CD4-positive, alpha-beta T cell treated with Interferon gamma for 1 hour (primary cell): ENCODE measurements around the gene GNGT1.

Experiments used
- DNase-seq: peaks from one replicate; pipeline ENCODE4 v3.0.0-alpha.2; 2020

Gene GNGT1

GRCh38 chr7:93906267-93906666 is at the start of gene GNGT1:
Gene GNGT1 (plus strand): TSS chr7:93906567. CDS start chr7:93906747, 180 bp downstream.
- DNase-seq, result no peak

- DNase-seq, result no peak
These were observed 47.5 kb upstream of the GNGT1 start for GRCh38 chr7:93858857-93859256.

DNA sequence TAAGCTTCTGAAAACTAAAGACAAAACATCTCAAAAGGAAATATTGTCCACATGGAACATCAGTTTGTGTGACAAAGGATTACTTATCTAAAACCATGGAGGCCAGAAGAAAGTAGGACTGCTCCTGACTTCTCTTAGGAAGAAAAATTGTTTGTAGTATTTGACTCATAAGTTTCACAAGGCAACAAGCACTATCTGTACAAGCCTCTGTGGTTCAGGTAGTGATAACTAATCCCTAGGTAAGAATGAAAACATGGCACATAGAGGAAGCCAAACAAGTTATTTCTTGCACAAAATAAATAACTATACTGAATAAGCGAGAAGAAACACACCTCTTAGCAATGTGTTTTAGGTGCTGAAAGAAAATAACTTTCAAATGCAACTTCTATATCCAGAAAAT is 46.1 kb upstream of the GNGT1 start:
- no peak for DNase-seq

- DNase-seq, result no peak
These were observed 44.9 kb upstream of the GNGT1 start for GRCh38 chr7:93861325-93861949.

DNA sequence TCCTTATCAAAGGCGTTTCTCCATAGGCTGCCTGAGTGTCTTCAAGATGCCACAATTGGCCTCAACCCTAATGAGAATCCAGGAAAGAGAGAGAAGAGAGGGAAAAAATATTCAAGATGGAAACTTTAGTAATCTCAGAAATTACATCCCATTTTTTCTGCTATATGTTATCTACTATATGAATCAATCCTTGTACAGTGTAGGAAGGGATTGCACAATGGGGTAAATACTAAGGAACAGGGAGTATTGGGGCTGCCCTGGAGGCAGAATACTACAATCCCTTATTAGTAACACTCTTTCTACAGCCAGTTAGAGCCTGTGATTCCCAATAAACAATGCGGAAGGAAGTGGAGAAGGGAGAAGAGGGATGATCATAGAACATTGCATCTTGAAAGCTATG is 43.7 kb upstream of the GNGT1 start:
- DNase-seq, result no peak

DNA sequence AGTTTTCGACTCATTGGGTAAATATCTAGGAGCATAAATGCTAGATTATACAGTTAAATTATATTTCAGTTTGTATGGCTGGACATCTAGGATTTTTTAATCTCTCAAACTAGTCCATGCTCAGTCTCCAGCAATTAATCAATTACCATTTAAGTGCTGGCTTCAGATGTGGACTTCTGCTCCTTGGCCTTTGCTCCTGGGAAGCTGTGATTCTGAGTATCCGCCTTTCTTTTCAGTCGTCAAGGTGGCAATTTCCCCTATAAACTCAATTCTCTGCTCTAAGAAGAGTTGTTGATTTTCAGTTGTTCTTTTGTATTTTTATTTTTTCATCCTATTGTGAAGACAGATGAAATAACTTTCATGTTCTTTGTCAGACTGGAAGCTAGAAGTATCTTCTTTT is 39.5 kb upstream of the GNGT1 start:
- no peak for DNase-seq

GRCh38 chr7:93873998-93874574 is 32.3 kb upstream of the GNGT1 start:
- DNase-seq, result no peak

GRCh38 chr7:93877742-93878141 is 28.6 kb upstream of the GNGT1 start:
- DNase-seq, result no peak

DNA sequence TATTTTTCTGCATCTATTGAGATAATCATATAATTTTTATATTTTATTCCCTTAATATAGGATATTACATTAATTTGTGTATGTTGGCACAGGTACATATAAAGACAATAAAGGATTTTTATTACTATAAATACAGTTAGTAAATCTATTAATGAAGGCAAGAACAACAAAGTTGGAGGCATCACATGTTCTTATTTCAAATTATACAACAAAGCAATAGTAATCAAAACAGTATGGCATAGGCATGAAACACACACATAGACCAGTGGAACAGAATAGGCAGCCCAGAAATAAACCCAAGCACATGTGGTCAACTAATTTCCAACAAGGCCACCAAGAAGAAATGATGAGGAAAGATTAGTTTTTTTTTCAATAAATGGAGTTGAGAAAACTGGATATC is 27.0 kb upstream of the GNGT1 start:
- DNase-seq, result no peak

DNA sequence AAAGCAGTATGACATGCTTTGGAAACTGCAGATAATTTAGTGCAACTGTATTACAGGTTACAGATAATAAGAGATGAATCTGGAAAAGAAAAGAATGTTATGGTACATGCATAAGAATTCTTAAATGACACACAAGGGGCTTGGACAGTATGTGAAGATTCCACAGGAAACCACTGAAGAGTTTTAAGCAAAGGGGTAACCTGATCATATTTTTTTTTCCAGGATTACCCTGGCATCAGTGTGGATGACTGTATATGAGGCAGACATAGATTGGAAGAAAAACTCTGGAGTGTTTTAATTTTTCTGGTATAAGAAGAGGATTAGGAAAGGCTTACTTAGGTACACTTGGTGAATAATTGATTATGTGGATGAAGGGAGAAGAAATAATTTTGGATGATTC is 23.9 kb upstream of the GNGT1 start:
- DNase-seq, result no peak

DNA sequence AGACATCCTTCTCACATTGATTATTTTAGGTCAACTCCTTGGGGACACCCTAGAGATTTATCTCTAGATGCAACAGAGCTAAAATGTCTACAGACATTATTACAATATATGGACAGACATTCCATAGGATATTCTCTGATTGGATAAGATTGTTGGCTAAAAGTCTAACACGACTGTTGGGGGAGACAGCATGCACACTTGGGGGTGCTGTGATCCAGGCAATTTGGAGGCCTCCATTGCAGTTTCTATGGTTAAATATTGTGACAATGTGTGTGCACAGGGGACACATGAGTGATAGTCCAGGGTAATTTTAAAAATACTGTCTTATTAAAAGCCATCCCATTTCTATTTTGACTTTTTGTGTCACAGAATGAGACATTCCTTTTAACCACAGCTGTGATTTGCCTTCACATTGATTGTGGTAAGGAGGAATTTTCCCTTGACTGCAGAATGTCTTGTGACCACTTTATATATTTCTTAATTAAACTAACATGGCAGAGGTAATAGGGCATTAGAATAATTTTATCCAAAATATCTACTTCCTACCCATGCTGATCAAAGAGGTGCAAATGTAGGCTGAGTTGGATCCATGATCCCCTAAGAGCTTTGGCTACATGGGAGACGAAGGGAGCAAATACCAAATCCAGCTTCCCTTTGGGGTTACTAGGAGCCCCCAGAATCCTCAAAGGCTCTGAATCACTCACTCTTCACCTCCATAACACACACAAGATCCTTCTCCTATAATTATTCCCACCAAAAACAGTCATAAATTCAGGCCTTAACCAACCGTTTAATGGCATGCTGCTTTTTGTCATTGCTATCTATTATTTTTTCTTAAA is 23.1 kb upstream of the GNGT1 start:
- no peak for DNase-seq

GRCh38 chr7:93883917-93884345 is 22.4 kb upstream of the GNGT1 start:
- no peak for DNase-seq

DNA sequence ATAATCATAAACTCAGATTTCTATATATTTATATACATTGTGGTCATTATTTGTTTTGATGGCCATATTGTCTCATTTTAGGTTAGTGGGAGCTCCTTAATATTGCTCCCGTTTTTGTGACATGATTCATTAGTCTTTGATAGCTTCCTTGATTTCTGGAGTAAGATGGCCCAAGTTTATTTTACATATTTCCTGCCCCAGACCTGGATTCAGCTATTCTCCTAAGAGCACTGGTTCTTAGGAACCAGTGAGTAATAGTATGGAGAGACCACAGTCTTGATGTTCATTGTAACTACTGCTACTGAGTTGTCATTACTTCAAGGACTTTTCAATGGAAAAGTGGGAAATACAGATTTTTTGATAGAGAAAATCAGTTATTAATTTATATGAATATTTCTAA is 21.8 kb upstream of the GNGT1 start:
- no peak for DNase-seq

DNA sequence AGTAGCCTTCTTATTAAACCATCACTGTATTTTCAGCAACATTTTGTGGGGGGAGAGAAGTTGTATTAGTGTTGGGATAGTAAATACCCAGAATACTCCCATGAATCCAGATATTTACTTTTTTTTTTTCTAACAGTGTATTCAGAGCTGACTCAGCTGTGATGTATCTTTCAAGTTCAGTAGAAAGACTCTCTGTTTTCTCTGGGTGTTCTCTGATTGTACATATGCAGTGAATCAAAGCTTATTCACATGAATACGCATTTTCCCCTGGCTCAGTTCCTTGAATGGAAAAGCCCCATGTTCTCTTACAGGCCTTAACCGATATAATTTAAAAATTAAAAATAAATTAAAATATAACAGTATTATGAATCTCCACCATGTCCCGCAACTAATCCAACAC is 17.1 kb upstream of the GNGT1 start:
- DNase-seq, result no peak

- DNase-seq, result no peak
These were observed 16.3 kb upstream of the GNGT1 start for GRCh38 chr7:93890041-93890463.

DNA sequence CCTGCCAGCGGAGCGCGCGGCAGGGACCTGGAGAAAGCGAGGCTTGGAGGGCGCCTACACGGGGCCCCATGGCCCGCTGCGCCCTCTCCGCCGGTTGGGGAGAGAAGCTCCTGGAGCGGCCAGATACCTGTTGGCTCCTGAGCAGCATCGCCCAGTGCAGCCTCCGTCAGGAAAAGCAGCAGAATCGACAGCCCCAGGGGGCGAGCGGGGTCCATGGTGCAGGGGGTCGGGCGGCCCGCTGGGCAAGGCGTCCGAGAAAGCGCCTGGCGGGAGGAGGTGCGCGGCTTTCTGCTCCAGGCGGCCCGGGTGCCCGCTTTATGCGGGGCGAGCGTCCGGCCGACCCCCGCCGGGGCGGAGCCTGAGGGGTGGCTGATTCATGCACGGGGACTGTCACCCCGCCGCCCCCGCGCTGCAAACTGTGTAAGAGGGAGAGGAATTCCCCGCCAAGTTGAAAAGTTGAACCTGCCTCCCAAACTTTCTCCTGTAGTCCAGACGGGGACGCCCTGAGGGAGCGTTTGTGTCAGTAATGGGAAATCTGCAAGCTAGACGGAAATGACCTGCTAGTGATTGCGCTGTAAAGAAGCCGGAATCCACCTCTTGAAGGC is 15.8 kb upstream of the GNGT1 start, which contains the start of gene TFPI2:
TFPI2 (minus strand) TSS at position 290 of the 605 bp plus-strand sequence; CDS start at position 215, 75 bp downstream.
- DNase-seq, result no peak

- no peak for DNase-seq
These were observed 11.9 kb upstream of the GNGT1 start for GRCh38 chr7:93894426-93894825.

- no peak for DNase-seq
These were observed 11.3 kb upstream of the GNGT1 start for GRCh38 chr7:93894966-93895640.

- no peak for DNase-seq
These were observed 10.3 kb upstream of the GNGT1 start for GRCh38 chr7:93895859-93896600.

- DNase-seq, result no peak
These were observed 8.7 kb upstream of the GNGT1 start for GRCh38 chr7:93897680-93898079.

GRCh38 chr7:93902777-93903423 is 3.5 kb upstream of the GNGT1 start:
- DNase-seq, result no peak
